Stimulated activated CD8-positive, alpha-beta memory T cell treated with anti-CD3 and anti-CD28 coated beads, Interleukin-7, amount 100 ng/mL, for 1 hour (primary cell): Measurements from ENCODE around the gene LRRC75A.

ENCODE experiments used
- DNase-seq, 2 donors: peaks; one replicate each; pipeline ENCODE4 v3.0.0-alpha.2; 2020; ENCODE audit warnings: low read depth in 2 of 2

The LRRC75A gene

GRCh38 chr17:16473044-16474011 lies 18.7 kb downstream of the LRRC75A start:
- DNase-seq: no peak

GRCh38 chr17:16472539-16472938 lies 19.5 kb downstream of the LRRC75A start:
- DNase-seq: no peak

GRCh38 chr17:16471295-16471694 lies 20.7 kb downstream of the LRRC75A start:
- no peak for DNase-seq

GRCh38 chr17:16470265-16470664 lies 21.7 kb downstream of the LRRC75A start:
- no peak for DNase-seq

GRCh38 chr17:16468428-16468992 lies 23.5 kb downstream of the LRRC75A start:
- DNase-seq: no peak

GRCh38 chr17:16467886-16468285 lies 24.1 kb downstream of the LRRC75A start:
- DNase-seq: no peak

GRCh38 chr17:16467044-16467443 lies 24.9 kb downstream of the LRRC75A start:
- DNase-seq: no peak

GRCh38 chr17:16466407-16466806 lies 25.6 kb downstream of the LRRC75A start:
- DNase-seq: no peak

- no peak for DNase-seq
These were observed 26.1 kb downstream of the LRRC75A start for GRCh38 chr17:16465861-16466338.

- DNase-seq: no peak
These were observed 27.0 kb downstream of the LRRC75A start for GRCh38 chr17:16465052-16465312.

- DNase-seq: no peak
These were observed 27.5 kb downstream of the LRRC75A start for GRCh38 chr17:16464303-16465051.

GRCh38 chr17:16463358-16464302 lies 28.4 kb downstream of the LRRC75A start:
- DNase-seq: no peak

GRCh38 chr17:16462070-16462864 lies 29.7 kb downstream of the LRRC75A start:
- no peak for DNase-seq

GRCh38 chr17:16461606-16461866 lies 30.5 kb downstream of the LRRC75A start:
- DNase-seq: no peak

- DNase-seq: no peak
These were observed 31.0 kb downstream of the LRRC75A start for GRCh38 chr17:16460796-16461605.

GRCh38 chr17:16459855-16460550 lies 32.0 kb downstream of the LRRC75A start:
- DNase-seq: no peak

GRCh38 chr17:16459271-16459670 lies 32.7 kb downstream of the LRRC75A start:
- DNase-seq: no peak

GRCh38 chr17:16456742-16457316 lies 35.2 kb downstream of the LRRC75A start:
- DNase-seq: no peak
